ENCODE measurements around the gene PTPRD.

The PTPRD gene

GRCh38 chr9:8515748-8516147 is 2097.1 kb downstream of the PTPRD start:
- DNase-seq (ENCODE audit: low read depth) = no peak

- no peak for DNase-seq (ENCODE audit: low read depth)
Observed at GRCh38 chr9:8514760-8515159, 2098.0 kb downstream of the PTPRD start.

- DNase-seq (ENCODE audit: low read depth) = no peak
Observed at GRCh38 chr9:8508671-8509290, 2104.0 kb downstream of the PTPRD start.

- no peak for DNase-seq (ENCODE audit: low read depth)
Observed at GRCh38 chr9:8494571-8494970, 2118.2 kb downstream of the PTPRD start.

GRCh38 chr9:8492679-8493078 is 2120.1 kb downstream of the PTPRD start:
- no peak for DNase-seq (ENCODE audit: low read depth)

- DNase-seq (ENCODE audit: low read depth) = no peak
Observed at GRCh38 chr9:8492024-8492423, 2120.8 kb downstream of the PTPRD start.

- no peak for DNase-seq (ENCODE audit: low read depth)
Observed at GRCh38 chr9:8491563-8491962, 2121.2 kb downstream of the PTPRD start.

GRCh38 chr9:8489835-8490234 is 2123.0 kb downstream of the PTPRD start:
- no peak for DNase-seq (ENCODE audit: low read depth)

- DNase-seq (ENCODE audit: low read depth) = no peak
Observed at GRCh38 chr9:8486095-8486494, 2126.7 kb downstream of the PTPRD start.

- DNase-seq (ENCODE audit: low read depth) = no peak
Observed at GRCh38 chr9:8484597-8485191, 2128.1 kb downstream of the PTPRD start.

DNA sequence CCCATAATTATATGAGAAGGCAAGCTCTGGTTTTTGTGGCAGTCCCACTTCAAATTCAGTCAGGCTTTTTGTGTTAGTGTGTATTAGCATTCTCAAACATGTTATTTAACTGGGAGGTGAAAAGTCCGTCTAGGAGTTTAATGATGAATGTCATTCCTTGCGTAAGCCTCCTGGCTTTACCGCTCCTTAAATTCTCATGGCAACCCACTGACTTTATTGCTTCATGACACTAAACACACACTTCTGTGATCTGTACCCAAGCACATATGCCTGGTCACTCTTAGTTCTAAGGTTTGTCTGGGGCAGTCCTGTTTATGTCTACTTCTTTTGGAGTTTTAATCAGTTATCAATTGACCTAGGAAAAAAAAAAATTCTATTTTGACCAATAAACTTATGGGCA is 2135.4 kb downstream of the PTPRD start:
- DNase-seq (ENCODE audit: low read depth) = no peak

GRCh38 chr9:8474937-8475336 is 2137.9 kb downstream of the PTPRD start:
- no peak for DNase-seq (ENCODE audit: low read depth)

- DNase-seq (ENCODE audit: low read depth) = no peak
Observed at GRCh38 chr9:8473244-8474020, 2139.4 kb downstream of the PTPRD start.

- DNase-seq (ENCODE audit: low read depth) = no peak
Observed at GRCh38 chr9:8468045-8468637, 2144.7 kb downstream of the PTPRD start.

- no peak for DNase-seq (ENCODE audit: low read depth)
Observed at GRCh38 chr9:8457816-8458215, 2155.0 kb downstream of the PTPRD start.

DNA sequence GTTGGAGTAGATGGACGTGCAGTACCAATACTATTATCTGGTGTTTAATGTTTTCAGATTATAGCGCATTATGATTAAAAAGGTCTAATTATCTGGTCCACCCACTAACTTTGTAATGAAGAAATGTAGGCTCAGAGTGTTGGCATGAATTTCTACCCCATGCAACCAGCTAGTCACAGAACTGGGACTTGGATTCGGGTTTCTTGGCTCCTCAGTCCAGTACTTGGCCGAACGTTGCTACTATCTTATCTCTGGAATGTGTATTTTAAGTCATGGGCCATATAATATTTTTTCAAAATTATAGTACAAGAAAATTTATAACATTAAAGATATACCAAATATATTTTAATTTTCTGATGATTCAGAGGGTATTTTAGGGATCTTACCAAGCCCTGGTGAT is 2155.7 kb downstream of the PTPRD start:
- no peak for DNase-seq (ENCODE audit: low read depth)

DNA sequence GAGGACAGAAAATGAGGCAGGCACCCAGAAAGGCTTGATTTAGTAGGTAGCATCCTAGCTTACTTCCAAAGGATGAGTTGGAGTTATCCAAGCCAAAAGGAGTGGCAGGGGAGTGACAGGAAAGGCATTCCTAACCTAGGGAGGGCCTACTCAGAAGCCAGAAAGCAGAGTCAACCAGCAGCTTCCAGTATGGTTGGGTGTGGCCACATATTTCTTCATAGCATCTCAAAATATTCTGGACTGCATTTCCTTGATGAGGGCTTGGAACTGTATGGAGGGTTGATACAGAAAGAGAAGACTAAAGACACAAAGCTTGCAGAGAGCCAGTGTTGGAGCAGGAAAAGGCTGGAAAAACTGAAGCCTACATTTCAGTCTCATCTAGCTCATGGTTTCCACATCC is 2156.5 kb downstream of the PTPRD start:
- no peak for DNase-seq (ENCODE audit: low read depth)

DNA sequence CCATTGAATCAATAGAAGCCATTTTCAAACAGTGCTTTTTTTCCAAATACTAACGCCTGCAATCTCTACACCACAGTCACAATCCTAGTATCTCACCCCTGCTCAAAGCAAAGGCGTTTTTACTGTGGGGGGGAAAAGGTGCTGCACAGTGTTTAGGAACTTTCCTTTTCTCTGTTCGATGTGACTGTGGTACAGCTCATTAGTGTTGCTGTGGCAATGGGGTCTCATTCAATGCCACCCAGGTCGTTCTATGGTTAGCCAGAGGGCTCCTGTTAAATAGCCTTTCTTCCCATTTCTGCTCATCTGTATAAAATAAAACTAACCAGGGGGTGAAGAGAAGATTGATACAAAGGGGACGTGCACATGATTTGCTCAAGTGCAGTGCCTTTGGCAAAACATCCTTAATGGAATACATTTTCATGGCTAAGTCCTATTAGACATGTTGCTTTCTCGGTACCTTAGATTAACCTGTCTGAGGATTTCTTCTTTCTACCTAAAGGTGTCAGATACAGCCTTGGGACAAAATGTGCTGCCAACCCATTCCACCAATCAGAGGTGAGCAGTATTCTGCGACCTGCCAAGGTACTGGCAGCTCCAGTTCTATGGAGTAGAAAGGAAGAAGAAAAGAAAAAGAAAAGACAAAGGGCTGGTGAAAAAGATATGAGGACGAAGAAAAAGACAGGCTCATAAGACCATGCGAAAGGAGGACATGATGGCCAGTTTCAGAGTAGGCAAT is 2161.8 kb downstream of the PTPRD start:
- DNase-seq (ENCODE audit: low read depth) = no peak

- no peak for DNase-seq (ENCODE audit: low read depth)
Observed at GRCh38 chr9:8448226-8448625, 2164.6 kb downstream of the PTPRD start.

DNA sequence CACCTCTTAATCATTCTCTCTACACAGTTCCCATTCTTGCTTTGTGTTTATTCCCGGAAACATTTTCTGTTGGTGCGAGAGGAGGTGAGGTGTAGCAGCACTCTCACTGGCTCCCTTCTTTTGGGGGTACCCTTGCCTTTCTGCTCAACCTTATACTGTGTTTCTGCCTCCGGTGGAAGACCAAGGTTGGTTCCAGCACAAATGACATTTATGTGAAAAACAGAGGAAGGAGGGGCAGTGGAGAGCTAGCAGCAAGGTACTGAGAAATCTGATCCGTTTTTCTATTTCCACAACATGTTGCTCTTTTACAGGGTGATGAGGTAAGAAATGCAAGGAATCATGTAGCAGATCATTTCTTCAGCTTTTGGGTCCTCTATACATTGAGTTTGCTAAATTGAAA is 2165.2 kb downstream of the PTPRD start:
- no peak for DNase-seq (ENCODE audit: low read depth)

DNA sequence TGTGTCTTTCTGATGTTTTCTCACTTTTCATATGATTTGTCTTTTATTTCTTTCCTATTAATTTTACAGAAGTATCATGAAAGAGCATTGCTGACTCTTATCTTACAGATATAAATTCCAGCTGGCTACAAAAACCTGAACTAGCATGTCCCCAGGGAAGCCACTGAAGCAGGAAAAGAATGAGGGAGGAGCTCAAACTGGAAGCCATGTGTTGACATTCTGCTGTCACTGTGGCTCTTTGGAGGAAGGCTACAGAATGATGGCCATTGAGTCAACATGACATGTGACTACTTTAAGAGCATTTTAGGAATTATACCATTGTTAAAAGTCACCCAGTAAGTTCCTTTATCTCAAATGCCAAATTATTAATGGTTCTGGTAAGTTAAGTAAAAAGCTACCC is 2174.9 kb downstream of the PTPRD start:
- DNase-seq (ENCODE audit: low read depth) = no peak

DNA sequence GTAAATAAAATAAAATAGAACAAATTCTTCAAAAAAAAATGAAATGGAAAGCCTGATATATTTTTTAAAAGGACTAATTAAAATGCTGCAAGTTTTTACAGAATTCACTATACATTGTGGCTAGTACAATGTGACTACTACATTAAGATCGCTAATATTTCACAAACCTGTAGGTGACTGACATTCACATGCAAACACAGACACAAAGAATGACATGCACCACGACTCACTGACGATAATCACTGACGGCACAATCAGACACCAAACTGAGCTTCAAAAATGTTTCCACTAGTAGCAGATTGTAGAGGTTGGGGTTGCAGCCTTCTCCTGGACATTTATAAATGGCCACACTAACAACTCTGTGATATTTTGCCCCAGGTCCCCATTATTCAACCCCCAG is 2175.5 kb downstream of the PTPRD start:
- DNase-seq (ENCODE audit: low read depth) = no peak
